Lower leg skin (tissue), 4 donors: Measurements from ENCODE around the gene EPN1. TPM values are rescaled to one million over a fixed set of nuclear protein-coding genes. Genes with fewer than 3 reads are reported as not detected.
"Not testable (repeated sequence)": the region's sequence is repeated elsewhere in the genome, so short reads cannot be mapped to it uniquely, and the experiment has no call there.

Experiments used
- DNase-seq, 2 donors: peaks; one replicate each; pipeline ENCODE4 v3.0.0-alpha.2; 2019; ENCODE audit warnings: low spot score in 2 of 2
- H3K4me3 ChIP-seq: fragments of 200-600 bp; sonication (generic); 2 replicates; pipeline ENCODE4 v1.5.1; 2017; ENCODE audit warnings: mild to moderate bottlenecking, low read depth; ENCODE audit not compliant: poor library complexity, severe bottlenecking
- POLR2A ChIP-seq, 2 donors: fragments of 450-650 bp; IDR thresholded peaks; one replicate each; pipeline ENCODE4 v1.6.1; 2016 to 2017; ENCODE audit warnings: antibody characterized with exemption in 2 of 2, mild to moderate bottlenecking in 1 of 2, moderate library complexity in 1 of 2
- WGBS, 2 donors: methylation state at CpG; one replicate each; pipeline ENCODE4 v1.1.5; 2018; 5-methylcytosine and 5-hydroxymethylcytosine counted together
- intact Hi-C: fragments of 100-400 bp; cut with DNase I; formaldehyde crosslinking; loops from one replicate; pipeline ENCODE4 v1.15.0; 2023; ENCODE audit warnings: low total_unique reads
- total RNA-seq, 4 donors: library from RNA; depleted of rRNA; stranded (reverse); fragments of >200 nt; gene quantifications; one replicate each; pipeline ENCODE4 v1.1.0, GENCODE V29; 2016
- TF ChIP-seq, protein P1 (sequence below), 3 donors: fragments of 450-650 bp; IDR thresholded peaks; one replicate each; pipeline ENCODE4 v1.5.1; 2016; ENCODE audit warnings: antibody characterized with exemption in 3 of 3, mild to moderate bottlenecking in 3 of 3, moderate library complexity in 2 of 3

Gene EPN1
- total RNA-seq, 4 donors from 2014 or later = 81.2 to 189 (median 120) TPM

GRCh38 chr19:55720214-55720746 is 45.3 kb downstream of the EPN1 start:
- 67 to 70% methylated on average over 5 of the region's 5 CpGs for WGBS, 2 donors
- H3K4me3 ChIP-seq = no peak overlapping the region
- TF ChIP-seq, protein P1, sequence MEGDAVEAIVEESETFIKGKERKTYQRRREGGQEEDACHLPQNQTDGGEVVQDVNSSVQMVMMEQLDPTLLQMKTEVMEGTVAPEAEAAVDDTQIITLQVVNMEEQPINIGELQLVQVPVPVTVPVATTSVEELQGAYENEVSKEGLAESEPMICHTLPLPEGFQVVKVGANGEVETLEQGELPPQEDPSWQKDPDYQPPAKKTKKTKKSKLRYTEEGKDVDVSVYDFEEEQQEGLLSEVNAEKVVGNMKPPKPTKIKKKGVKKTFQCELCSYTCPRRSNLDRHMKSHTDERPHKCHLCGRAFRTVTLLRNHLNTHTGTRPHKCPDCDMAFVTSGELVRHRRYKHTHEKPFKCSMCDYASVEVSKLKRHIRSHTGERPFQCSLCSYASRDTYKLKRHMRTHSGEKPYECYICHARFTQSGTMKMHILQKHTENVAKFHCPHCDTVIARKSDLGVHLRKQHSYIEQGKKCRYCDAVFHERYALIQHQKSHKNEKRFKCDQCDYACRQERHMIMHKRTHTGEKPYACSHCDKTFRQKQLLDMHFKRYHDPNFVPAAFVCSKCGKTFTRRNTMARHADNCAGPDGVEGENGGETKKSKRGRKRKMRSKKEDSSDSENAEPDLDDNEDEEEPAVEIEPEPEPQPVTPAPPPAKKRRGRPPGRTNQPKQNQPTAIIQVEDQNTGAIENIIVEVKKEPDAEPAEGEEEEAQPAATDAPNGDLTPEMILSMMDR (IDR thresholded peaks at IDR 0.05) = no peak
- no peak for TF ChIP-seq POLR2A (IDR thresholded peaks at IDR 0.05)
- intact Hi-C loops = no loop called here
- no peak for DNase-seq

- no peak for DNase-seq
- intact Hi-C loops = no loop called here
- WGBS, 2 donors = 80 to 86% methylated on average over 3 of the region's 3 CpGs
- TF ChIP-seq, protein P1 (IDR thresholded peaks at IDR 0.05) = no peak
- no peak for TF ChIP-seq POLR2A (IDR thresholded peaks at IDR 0.05)
- no peak overlapping the region for H3K4me3 ChIP-seq
Observed at GRCh38 chr19:55720801-55721200, 45.8 kb downstream of the EPN1 start.

DNA sequence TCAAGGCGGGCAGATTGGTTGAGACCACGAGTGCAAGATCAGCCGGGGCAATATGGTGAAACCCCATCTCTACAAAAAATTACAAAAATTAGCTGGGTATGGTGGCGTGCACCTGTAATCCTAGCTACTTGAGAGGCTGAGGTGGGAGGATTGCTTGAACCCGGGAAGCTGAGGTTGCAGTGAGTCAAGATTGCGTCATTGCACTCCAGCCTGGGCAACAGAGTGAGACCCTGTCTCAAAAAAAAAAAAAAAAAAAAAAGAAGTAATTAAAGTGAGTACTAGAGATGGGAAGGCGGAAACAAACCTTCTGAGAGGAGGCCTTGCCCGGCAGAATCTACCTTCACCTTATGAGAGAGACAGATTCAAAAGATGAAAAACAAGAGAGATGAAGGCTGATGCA is 48.5 kb downstream of the EPN1 start:
- intact Hi-C loops = no loop called here
- no peak overlapping the region for H3K4me3 ChIP-seq
- no peak for DNase-seq
- no peak for TF ChIP-seq POLR2A (IDR thresholded peaks at IDR 0.05)
- TF ChIP-seq, protein P1 (IDR thresholded peaks at IDR 0.05) = no peak
- 82 to 88% methylated on average over 8 of the region's 8 CpGs for WGBS, 2 donors

DNA sequence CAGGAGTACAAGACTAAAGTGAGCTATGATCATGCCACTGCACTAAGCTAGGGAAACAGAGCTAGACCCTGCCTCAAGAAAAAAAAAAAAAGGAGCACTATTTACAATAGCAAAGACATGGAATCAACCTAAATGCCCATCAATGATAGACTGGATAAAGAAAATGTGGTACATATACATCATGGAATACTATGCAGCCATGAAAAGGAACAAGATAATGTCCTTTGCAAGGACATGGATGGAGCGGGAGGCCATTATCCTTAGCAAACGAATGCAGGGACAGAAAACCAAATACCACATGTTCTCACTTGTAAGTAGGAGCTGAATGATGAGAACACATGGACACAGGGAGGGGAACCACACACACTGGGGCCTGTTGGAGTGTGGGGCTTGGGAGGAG is 55.4 kb downstream of the EPN1 start:
- WGBS, 2 donors = 78 to 80% methylated on average over 2 of the region's 2 CpGs
- H3K4me3 ChIP-seq, intact Hi-C loops, DNase-seq: not testable (repeated sequence)

GRCh38 chr19:55738302-55738701 is 63.3 kb downstream of the EPN1 start, which contains the start of gene NLRP9:
Gene NLRP9 (minus strand): TSS chr19:55738402. CDS start chr19:55738374, 28 bp downstream.
- no peak for DNase-seq
- intact Hi-C loops = no loop called here
- H3K4me3 ChIP-seq = no peak within 1 kb of the TSS
- WGBS, 2 donors = 86 to 92% methylated on average over 3 of the region's 3 CpGs
- TF ChIP-seq, protein P1 (IDR thresholded peaks at IDR 0.05) = no peak
- no peak for TF ChIP-seq POLR2A (IDR thresholded peaks at IDR 0.05)

DNA sequence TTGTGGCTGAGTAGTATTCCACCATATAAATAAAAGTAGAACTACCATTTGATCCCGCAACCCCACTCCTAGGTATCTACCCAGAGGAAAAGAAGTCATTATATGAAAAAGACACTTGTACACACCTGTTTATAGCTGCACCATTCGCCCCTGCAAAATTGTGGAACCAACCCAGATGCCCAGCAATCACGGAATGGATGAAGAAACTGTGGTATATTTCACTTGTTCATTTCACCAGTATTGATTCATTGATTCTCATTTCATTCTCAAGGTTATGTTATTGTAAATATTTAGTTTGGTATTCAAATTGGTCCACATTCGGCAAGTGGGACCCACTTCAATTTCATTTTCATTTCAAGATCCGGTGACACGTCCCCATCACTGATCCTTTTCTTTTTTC is 75.7 kb downstream of the EPN1 start:
- 82 to 89% methylated on average over 6 of the region's 6 CpGs for WGBS, 2 donors
- TF ChIP-seq POLR2A (IDR thresholded peaks at IDR 0.05) = no peak
- TF ChIP-seq, protein P1 (IDR thresholded peaks at IDR 0.05) = no peak
- H3K4me3 ChIP-seq = no peak overlapping the region
- intact Hi-C loops = no loop called here
- no peak for DNase-seq
